Psoas muscle (tissue), 8 donors: ENCODE measurements around the gene GOLM1. TPM values are rescaled to one million over a fixed set of nuclear protein-coding genes. Genes with fewer than 3 reads are reported as not detected.

Source experiments
- ATAC-seq, 4 donors: fragments of 200-7000 bp; cut with Tn5 transposase; one replicate each; pipeline ENCODE4 v1.9.1; 2020; ENCODE audit warnings: moderate library complexity in 3 of 4, mild to moderate bottlenecking in 2 of 4
- DNase-seq, 2 donors: peaks; one replicate each; pipeline ENCODE4 v3.0.0-alpha.2; 2020
- H3K27ac ChIP-seq: fragments of 200-600 bp; one replicate; pipeline ENCODE4 v1.8.0; 2022
- H3K27me3 ChIP-seq, 3 donors: fragments of 200-600 bp in 1 of 3; one replicate each; pipeline versions ENCODE4 v1.6.1 to v1.8.0; 2013 to 2022; ENCODE audit warnings: low read length in 2 of 3, mild to moderate bottlenecking in 2 of 3, moderate library complexity in 1 of 3; ENCODE audit not compliant: insufficient read depth in 3 of 3
- H3K36me3 ChIP-seq, 2 donors: fragments of 200-600 bp in 1 of 2; one replicate each; pipeline versions ENCODE4 v1.6.1 to v1.8.0; 2013 to 2022; ENCODE audit warnings: low read depth in 1 of 2, mild to moderate bottlenecking in 1 of 2, moderate library complexity in 1 of 2; ENCODE audit not compliant: insufficient read depth in 1 of 2
- H3K4me1 ChIP-seq: fragments of 200-600 bp; one replicate; pipeline ENCODE4 v1.8.0; 2022
- H3K4me3 ChIP-seq: fragments of 200-600 bp; one replicate; pipeline ENCODE4 v1.8.0; 2022; ENCODE audit warnings: mild to moderate bottlenecking
- H3K9me3 ChIP-seq: fragments of 200-600 bp; one replicate; pipeline ENCODE4 v1.8.0; 2022
- WGBS, 3 donors: extraction: QIAGEN DNeasy Blood & Tissue Kit; methylation state at CpG; one replicate each; pipeline versions ENCODE4 v1.1.6 to v1.1.7; 2013; 5-methylcytosine and 5-hydroxymethylcytosine counted together
- intact Hi-C, 2 donors: fragments of 100-400 bp; cut with DNase I; formaldehyde crosslinking; loops; one replicate each; pipeline versions ENCODE4 v1.11.0 to v1.14.2; 2022
- polyA plus RNA-seq, 3 donors: library from polyadenylated mRNA; stranded (reverse); fragments of 200-250 nt; gene quantifications; one replicate each; pipeline ENCODE4 v1.2.3, GENCODE V29; 2013
- total RNA-seq, 4 donors: library from RNA; stranded (reverse); fragmentation: NEBNext Ultra II Directional in 2 of 4; extraction: Animal tissue kit (Norgen Biotek cat#: 25700) in 2 of 4; gene quantifications; one replicate each; pipeline versions ENCODE4 v1.2.1 to v1.2.4, GENCODE V29; 2021 to 2023
- TF ChIP-seq, protein P1 (sequence below): fragments of 200-600 bp; IDR thresholded peaks from one replicate; pipeline ENCODE4 v1.8.0; 2022; ENCODE audit warnings: antibody characterized with exemption
- donor health status: healthy with polysubstance abuse.
- donor health status: DM: no; HTN: no; CAD: no; lungs with moderate emphysema.
- donor health status: Bipolar disorder and iron deficiency.
- donor health status: healthy.
- donor health status: DM: yes; HTN: yes; CAD: no.
- donor health status: DM: no; HTN: no; CAD: no.
- donor health status: DM: no; HTN: no; CAD: no.
- donor health status: DM: yes; HTN: yes; CAD: no.

The GOLM1 gene
- total and polyA plus RNA-seq, 7 donors, result 2.6 to 7.0 (median 3.6) TPM

DNA sequence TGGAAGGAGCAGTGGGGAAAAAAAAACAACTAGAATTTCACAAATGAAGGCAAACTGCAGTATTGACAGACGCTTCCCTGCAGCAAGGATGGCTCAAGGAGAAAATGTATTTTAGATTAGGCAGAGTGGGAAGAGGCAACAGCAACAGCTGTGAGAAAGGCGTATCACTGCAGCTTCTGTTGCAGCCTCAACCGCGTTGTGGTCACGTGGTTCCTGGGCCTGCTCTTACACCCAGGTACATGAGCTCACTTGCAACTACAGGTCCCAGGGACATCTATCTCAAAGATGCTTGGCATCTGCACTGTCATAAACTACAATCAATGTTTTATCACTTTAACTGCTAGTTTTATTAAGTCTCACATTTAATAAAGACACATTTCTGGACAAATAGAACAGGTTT is 36.0 kb upstream of the GOLM1 start:
- no peak overlapping the region for H3K4me3 ChIP-seq
- no peak overlapping the region for H3K27ac ChIP-seq
- H3K36me3 ChIP-seq, result no peaks in the 10 kb centered on the region
- no peaks in the 10 kb centered on the region for H3K27me3 ChIP-seq
- DNase-seq (no peak), ATAC-seq (no peak)
- 56 to 71% (median 71%) methylated on average over 5 of the region's 5 CpGs for WGBS, 3 donors
- H3K9me3 ChIP-seq, result no peaks in the 10 kb centered on the region
- no peaks in the 10 kb centered on the region for H3K4me1 ChIP-seq
- TF ChIP-seq, protein P1, sequence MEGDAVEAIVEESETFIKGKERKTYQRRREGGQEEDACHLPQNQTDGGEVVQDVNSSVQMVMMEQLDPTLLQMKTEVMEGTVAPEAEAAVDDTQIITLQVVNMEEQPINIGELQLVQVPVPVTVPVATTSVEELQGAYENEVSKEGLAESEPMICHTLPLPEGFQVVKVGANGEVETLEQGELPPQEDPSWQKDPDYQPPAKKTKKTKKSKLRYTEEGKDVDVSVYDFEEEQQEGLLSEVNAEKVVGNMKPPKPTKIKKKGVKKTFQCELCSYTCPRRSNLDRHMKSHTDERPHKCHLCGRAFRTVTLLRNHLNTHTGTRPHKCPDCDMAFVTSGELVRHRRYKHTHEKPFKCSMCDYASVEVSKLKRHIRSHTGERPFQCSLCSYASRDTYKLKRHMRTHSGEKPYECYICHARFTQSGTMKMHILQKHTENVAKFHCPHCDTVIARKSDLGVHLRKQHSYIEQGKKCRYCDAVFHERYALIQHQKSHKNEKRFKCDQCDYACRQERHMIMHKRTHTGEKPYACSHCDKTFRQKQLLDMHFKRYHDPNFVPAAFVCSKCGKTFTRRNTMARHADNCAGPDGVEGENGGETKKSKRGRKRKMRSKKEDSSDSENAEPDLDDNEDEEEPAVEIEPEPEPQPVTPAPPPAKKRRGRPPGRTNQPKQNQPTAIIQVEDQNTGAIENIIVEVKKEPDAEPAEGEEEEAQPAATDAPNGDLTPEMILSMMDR, result no peak
- intact Hi-C loops, result no loop called here

DNA sequence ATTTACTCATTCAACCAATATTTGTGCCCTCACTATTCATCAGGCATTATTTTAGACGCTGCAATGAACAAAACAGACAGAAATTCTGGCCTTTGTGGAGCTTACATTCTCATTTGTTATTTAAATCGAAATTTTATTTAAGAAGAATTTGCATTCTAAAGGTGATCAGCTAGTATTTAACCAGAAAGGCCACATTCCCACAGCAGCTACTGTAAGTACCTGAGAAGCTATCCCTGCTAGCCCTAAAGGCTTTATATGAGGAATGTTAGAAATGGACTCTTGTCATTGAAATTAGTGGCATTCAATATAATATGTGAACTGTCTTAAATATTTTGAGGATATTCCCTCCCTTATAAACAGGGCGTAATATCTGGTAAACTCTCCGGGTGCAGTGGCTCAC is 35.0 kb upstream of the GOLM1 start:
- no peaks in the 10 kb centered on the region for H3K36me3 ChIP-seq
- no peaks in the 10 kb centered on the region for H3K9me3 ChIP-seq
- no peaks in the 10 kb centered on the region for H3K4me1 ChIP-seq
- TF ChIP-seq, protein P1, result no peak
- no peaks in the 10 kb centered on the region for H3K27me3 ChIP-seq
- DNase-seq (no peak), ATAC-seq (no peak)
- WGBS, 3 donors, result 73 to 92% (median 84%) methylated on average over 4 of the region's 4 CpGs
- H3K27ac ChIP-seq, result no peak overlapping the region
- H3K4me3 ChIP-seq, result no peak overlapping the region
- intact Hi-C loops, result no loop called here

DNA sequence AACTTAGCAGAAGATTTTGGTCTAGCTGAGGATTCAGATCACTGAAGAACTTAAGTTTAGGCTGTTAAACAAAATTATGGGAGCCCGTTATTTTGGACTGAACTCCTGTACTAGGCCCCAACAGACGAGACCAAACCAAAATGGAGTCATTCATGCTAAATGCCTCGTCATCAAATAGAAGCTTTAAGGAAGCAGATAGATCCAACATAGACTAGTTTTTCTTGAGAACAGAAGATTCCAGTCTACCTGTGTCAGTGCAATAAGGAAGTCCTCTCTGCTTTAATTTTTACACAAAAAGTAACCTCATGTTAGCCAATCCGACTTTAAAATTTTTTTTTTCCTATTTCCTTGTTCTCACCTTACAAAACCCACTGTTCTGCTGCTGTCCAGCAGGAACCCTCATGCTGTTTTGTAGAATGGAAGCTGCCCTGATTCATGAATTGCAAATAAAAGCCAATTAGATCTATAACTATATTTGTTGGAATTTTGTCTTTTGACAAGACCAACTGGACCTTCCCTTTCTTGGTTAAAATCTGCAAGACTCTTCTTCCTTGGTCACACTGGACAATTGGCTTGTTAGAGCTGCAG is 29.0 kb upstream of the GOLM1 start:
- no peaks in the 10 kb centered on the region for H3K9me3 ChIP-seq
- H3K36me3 ChIP-seq, result no peaks in the 10 kb centered on the region
- no peak overlapping the region for H3K27ac ChIP-seq
- intact Hi-C loops, result no loop called here
- DNase-seq (no peak), ATAC-seq (no peak)
- 89 to 91% (median 90%) methylated on average over 4 of the region's 4 CpGs for WGBS, 3 donors
- TF ChIP-seq, protein P1, result no peak
- H3K4me3 ChIP-seq, result no peak overlapping the region
- peaks cover 3% of the 10 kb centered on the region for H3K4me1 ChIP-seq
- H3K27me3 ChIP-seq, result no peaks in the 10 kb centered on the region

DNA sequence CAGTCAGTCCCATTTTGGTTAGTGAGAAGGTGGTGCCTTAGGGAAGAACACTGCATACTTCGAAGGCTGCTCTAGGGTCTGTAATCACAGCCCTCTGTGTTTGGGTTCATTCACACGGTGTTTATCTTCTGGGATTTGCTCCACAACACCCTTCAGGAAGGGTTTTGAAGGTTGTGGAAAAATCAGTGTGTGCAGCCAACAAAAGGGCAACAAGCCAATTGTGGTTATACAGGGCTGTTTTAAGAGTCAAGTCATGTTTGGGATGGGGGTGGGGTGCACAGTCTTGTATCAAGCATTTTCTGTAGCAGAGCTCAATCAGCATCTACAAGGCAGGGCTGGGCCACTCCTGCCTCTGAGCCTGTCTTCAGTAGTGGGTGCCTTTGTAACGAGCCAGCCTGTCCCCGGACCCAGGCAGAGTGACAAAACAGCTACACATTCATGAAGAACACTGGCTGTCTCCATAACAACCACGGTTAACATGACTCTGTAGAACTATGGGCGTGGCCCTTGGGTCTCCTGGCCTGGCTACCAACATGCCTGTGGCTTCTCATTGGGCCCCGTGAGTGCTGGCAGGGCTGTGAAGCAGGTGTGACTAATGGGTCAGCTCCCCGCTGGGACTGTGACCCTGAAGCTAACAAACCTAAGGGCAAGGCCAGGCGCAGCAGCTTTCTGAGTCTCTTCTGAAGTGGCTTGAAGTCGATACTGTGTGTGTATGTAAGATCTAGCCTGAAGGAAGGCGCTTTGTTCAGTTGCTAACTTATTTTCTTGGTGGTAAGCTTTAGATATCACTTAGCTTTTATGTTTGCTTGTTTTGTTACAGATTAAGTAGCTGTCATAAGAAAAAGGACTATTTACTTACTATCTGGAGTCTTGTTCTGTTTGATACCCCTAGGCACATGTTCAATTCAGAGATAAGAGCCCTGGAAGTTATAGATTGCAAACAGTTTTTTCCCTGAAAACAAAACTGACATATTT is 27.9 kb upstream of the GOLM1 start:
- Histone ChIP-seq H3K27ac (no peak overlapping the region), H3K4me3 (no peak overlapping the region), H3K36me3 (no peaks in the 10 kb centered on the region), H3K27me3 (no peaks in the 10 kb centered on the region), H3K9me3 (no peaks in the 10 kb centered on the region), H3K4me1 (peaks cover 3% of the 10 kb centered on the region)
- ATAC-seq (peak; percentile 72 to 97 (median 88)), DNase-seq (peak; percentile 58 to 59)
- WGBS, 3 donors, result 31 to 38% (median 35%) methylated on average over 11 of the region's 11 CpGs
- TF ChIP-seq, protein P1, result no peak
- intact Hi-C loops, result no loop called here
